Hematopoietic multipotent progenitor cell treated with erythropoietin and hydrocortisone succinate and interleukin-3 and kit ligand, for 17 days (in vitro differentiated cells): ENCODE measurements around the gene ADAMTSL3.

Source experiments
- DNase-seq: peaks from one replicate; pipeline ENCODE4 v3.0.0-alpha.2; 2015; ENCODE audit warnings: low spot score

ADAMTSL3 gene

DNA sequence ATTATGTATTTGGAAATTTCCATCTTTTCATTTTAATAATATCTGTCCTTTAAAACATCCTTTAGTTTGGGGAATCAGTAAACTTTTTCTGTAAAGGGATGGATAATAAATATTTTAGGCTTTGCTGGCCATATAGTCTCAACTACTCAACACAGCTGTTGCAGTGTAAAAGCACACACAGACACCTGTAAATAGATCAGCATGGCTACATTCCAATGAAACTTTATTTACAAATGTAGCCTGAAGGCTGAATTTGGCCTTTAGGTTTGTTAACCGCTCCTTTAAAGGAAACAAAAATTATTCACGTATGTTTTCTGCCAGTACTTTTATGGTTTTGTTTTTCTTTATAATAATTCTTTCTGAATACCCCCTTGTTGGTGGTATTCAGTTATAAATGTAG, 184.8 kb downstream of the ADAMTSL3 start:
- no peak for DNase-seq

DNA sequence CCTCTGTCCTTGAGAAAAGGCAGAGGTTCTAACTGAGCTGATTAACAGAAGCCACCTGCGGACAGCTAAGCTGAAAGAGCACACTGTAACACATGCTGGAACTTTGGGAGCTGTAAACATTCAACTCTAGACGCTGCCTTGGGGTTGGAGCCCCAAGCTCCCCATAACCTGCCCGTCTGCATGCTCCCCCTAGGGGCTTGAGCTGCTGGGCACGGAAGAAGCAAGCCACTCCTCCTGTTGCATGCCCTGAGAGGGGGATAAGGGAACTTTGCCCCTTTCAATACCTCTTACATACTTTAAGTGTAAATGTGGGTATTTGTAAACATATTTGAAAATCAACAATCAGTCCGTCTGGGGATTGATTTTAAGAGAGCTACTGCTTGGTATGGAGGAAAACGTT, 188.4 kb downstream of the ADAMTSL3 start:
- no peak for DNase-seq

DNA sequence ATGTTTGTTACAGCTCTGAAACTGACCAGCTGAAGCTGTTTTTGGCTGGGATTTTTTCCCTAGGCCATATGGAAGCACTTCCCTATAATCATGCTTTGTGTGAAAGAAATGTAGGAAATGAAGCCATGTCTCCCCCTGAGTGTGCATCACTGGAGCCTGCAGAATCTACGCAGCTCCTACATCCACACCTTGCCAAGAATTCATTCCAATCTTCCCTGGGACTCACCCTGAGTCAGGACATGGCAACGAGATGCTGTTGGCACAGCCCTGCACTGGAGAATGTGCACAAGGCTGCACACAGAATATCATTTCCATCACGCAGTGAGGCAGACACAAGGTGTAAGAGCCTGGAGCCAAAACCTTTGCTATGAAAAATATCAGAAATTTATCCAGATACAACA, 189.5 kb downstream of the ADAMTSL3 start:
- no peak for DNase-seq

DNA sequence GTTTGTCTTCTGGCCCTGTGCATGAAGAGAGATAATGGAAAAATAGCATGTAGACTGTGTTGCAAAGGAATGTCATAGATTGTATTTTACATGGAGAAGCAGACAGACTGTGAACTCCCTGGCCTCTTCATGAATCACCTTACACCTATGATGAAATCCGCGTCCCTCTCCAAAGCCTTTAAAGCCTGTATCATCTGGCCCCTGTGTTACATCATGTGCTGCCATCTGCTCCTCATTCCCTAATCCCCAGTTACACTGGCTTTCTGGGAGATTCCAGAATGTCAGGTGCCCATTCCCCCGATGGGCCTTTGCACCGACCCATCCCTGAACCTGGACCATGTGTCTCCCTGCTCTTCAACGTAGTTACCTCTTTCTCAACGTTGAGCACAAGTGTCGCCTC, 190.8 kb downstream of the ADAMTSL3 start:
- no peak for DNase-seq

DNA sequence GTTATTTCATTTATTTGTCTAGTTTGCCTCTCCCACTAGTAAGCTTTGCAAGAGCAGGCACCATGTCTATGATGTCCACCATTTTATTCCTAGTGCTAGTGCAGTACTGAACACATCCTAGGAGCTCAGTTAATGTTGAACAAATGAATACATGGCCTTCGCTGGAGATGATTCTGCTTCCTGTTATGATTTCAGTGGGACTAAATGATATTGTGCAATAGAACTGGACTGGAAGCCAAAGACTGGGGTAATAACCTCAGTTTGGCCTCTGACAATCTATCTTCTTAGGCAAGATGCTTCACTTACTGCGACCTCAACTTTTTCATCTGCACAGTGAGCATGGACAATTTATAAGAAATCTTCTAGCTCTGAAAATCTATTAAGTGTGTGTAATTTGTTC, 191.3 kb downstream of the ADAMTSL3 start:
- DNase-seq = no peak

DNA sequence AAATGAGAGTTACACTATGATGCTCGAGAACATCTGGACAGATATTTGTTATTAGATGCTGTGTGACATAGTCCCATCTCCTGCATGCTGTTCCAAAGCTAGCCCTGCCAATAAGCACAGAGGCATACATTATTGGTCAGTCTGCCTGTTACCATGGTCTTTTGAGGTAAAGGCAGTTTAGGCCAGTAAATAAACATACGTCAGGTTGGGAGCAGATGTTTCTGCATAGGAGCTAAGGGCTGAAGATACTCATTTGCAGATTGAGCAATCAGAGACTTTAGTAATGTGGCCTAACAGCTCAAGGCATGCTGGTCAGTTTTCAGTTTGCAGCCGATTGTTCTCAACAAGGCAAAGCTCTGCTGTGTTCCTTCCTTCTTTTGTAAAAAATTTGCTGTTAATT, 192.9 kb downstream of the ADAMTSL3 start:
- DNase-seq = no peak

DNA sequence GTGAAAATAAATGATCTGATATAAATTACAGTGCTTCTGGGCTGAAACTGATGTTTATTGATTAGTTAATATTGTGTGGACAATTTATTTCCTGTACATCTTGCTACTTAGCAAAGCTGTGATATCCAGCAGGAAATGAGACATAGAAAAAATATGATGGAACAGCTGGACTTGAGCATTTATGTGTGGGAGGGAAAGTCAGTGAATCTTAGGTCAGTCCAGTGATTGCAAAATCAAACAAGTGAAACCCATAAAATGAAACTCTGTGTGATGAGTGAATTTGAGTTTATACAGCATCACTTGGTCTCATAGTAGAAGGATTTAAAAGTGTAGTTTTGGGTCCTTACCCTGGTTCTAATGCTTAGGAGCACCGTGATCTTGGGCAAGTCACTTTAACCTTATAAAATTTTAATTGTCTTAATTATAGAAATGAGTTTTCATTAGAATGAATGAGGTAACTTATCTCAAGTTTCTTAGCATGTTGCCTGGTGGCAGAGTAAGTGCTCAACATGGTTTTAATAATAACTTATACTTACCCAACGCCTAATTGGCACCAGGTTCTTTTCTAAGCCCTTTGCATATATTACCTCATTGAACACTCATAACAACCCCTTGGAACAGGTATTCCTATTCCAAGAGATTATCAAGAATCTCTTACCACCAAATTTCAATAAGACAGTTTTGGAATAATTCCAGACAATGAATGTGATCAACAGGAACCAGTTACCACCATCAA, 194.6 kb downstream of the ADAMTSL3 start:
- no peak for DNase-seq

DNA sequence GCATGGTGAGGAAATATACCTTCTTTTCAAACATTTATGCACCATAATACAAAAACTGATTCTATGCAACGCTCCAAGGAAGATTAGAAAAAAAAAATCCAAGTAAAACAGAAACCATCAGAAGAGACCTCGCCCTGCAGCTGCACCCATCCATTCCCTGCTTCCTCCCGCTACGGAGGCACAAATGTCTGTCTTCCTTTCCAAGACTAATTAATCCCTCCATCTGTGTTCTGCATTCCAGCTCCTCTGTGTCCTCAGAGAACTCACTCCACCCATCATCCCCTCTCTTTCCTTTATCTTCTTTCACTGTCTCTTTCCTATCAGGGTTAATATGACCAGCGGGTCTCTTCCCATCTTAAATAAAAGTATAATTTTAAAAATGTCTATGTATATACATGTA, 196.1 kb downstream of the ADAMTSL3 start:
- no peak for DNase-seq

DNA sequence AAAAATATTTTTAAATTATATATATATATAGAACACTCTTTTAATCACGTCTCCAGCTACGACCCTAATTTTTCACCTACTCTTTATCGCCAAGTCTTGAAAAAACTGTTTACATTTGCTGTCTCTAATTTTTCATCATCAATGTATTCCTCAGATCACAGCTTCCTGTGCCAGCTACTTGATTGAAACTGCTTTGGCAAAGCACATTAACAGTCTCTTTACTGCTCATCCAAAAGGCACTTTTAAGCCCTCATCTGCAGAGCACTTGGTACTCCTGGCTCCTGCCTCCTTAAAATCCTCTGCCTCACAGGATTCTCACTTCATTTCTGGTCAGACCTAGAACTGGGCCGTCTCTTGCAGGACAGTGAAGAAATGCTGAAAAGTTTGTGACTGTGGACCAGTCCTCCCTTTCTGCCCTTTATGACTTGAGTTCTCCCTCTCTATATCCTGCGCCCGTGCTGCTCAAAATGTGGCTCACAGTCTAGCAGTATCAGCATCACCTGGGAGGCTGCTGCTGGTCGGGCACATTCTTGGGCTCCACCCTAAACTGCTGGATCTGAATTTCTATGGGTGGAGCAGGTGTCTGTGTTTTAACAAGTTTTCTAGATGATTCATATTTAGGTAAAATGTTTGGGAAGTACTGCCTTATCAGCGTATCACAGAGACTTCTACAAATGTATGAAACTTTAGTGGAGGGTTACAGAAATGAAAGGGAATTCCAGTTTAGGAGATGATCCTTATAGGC, 196.8 kb downstream of the ADAMTSL3 start:
- no peak for DNase-seq

DNA sequence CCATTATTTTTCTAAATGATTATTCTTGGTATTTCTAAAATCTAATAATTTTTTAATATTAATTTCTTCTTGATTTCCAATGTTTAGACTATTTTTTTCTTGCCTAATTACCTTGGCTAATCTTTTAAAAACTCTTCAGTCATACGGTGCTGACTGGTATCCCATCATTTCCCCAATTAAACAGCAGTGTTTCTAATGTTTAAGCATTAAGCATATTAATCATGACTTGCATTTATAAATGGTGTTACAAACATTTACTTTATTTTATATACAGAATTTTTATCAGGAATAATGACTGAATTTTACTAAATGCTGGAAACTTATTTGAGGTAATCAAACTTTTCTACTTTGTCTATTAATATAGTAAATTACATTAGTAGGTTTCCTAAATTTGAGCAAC, 199.3 kb downstream of the ADAMTSL3 start:
- DNase-seq = no peak

DNA sequence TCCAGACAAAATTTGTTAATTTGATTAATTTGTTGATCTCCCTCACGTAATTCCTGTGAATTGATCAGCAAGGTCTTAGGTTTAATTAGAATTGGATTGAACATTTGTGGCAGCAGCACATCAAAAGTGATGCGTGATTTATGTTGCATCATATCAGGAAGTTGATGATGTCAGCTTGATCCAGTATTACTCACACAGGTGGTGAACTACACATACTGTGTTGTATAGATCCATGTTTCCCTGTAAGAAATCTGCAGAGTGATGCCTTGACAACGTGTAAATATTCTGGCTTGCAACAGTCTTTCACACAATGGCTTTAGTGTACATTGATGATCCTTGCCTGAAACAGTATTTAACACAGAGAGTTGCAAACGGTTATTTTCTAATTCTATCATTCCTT, 200.4 kb downstream of the ADAMTSL3 start:
- DNase-seq = no peak

DNA sequence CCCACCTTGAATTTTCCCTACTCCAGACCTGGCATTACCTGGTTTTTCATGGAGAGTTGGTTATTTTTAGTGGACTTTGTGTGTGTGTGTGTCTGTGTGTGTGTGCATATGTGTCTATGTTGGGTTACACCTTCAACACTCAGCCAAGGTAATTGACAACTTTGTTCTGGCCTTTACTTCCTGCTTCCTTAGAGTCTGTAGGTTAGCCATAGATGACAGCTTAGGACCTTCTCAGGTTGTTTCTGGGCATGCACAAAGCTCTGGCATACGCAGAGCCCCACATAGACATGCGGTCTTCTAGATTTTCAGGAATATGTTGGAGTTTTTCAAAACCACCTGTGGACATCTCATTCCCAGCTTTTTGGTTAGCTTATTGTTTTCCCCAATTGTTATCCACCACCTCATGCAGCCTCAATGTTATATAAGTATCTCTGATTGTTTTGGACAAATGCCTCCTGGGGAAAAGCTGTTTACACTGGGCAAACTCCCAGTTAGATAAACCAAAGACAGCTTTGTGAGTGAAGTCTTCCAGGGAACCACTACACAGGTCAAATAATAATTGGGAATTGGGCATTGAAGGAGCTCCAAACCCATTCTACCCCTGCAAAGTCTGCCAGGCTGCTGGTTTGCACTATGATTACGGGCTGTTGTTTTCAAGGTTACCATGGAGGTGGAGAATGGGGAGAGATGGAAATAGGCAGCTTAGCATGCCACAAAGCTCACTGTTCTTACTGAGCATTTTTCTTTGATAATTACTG, 201.2 kb downstream of the ADAMTSL3 start:
- no peak for DNase-seq

DNA sequence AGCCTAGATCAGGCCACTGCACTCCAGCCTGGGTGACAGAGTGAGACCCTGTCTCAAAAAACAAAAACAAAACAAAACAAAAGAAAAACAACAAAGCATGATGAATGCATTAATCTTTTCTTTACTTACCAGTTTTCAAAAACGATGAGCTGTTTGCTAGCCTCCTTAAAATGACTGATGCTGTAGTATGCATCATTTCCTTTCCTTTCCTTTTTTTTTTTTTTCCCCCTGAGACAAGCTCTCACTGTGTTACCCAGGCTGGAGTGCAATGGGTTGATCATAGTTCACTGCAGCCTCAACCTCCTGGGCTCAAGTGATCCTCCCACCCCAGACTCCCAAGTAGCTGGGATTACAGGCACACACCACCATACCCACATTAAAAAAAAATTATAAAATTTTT, 202.0 kb downstream of the ADAMTSL3 start:
- no peak for DNase-seq

DNA sequence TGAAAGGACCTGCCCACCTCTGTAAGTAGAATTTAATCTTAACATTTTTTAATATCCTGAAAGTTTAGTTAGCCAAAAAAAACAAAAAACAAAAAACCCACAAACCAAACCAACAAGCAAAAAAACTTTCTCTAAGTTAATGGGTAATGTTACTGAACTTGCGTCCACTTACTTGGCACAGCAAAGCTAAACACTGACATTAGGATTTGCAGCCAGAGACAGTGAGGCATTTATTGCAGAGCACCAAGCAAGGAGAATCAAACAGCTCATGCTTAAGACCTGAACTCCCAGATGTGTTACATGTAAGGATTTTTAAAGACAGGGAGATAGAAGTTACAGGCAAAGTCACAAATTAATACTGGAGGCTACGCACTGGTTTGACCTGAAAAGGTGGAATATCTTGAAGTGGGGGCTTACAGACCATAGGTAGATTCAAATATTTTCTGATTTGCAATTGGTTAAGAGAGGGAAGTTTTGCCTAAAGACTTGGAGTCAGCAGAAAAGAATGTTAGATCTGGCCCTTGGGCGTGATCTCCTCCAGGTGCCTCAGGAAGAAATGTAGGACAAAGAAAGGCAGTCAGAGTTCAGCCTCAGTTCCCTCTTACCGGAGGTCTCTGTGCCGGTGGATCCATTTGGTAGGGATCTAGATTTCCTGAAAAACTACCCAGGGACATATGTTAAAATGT, 205.0 kb downstream of the ADAMTSL3 start:
- DNase-seq = no peak

DNA sequence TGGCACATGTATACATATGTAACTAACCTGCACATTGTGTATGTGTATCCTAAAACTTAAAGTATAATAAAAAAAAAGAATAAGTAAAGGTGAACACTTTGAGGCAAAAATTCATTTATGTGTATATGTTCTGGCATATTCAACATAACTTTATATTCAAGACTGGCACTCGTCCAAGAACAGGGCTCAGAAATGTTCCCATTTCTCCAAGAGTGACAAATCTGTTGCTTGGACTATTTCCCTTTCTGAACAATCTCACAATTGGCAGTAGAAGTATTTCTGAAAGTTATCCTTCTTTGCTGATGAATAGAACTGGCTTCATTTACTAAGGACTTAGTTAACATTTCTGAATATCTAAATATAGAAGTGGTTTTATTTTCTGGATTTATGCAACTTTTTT, 212.8 kb downstream of the ADAMTSL3 start:
- DNase-seq = no peak

DNA sequence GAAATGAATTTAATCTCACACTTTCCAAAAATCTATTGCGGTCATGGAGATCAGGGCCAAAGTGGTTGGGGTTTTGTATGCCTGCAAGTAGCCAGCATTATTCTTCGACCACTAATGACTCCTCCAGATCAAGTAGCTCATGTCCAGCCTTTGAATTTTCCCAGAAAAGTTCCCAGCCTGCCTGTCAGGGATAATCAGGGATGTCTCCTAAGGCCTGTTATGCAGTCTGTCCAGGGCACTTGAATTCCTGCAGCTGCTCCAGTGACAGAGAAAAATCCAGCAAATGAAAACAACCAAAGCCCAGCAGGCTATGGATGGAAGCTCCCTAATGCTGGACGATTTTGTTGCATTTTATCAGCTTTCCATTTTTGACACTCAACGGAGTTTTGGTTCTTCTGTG, 215.4 kb downstream of the ADAMTSL3 start:
- DNase-seq = no peak

DNA sequence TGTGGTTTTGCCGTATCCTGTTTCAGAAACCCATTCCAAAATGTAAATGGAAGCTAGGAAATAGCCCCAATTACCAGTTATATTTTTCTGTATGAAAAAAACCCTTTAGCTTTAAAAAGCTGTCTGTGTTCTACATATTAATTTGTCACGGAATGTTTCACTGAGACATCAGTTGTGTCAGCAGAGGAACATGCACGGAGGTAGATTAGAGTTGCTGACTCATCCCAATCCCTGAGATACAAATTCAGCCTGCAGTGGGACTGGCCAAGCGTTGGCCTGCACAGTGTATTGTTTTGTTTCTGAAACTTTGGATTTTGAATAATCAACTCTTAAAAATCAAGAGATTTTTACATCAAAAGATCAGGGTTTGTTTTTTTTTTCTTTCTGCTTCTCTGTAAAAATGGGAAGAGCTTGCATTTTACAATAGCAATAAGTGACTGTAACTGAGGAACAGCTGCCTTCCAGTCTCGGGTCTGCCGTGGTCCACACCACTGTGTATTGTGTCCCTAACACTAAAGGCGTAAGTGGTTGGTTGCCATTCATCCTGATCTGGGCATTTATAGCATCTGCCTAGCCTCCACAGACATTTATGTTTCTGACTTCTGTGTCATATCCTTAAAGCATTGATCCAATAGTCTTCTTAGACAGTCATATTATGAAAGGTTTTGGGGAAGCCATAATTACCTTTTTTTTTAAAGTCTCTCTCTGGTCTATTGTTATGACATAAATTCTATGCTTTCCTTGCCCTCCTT, 218.1 kb downstream of the ADAMTSL3 start:
- DNase-seq = no peak

DNA sequence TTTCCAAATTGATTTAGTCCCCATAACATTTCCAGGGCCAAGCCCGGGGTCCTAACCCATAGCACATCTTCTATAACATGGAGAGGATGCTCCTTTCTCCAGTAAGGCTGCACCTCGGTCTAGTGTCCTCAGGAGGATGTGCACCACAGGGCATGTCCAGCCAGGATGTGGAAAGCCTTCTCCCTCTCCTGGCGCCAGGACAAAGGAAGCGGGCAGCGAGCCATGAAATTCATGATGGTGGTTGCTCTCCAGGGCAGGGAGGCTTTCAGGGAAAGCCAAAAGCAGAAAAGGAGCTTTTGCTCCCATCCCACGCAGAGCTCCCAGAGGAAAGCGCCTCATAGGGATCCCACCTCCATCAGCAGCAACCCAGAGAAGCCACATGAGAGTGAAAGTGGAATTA, 220.0 kb downstream of the ADAMTSL3 start:
- no peak for DNase-seq

DNA sequence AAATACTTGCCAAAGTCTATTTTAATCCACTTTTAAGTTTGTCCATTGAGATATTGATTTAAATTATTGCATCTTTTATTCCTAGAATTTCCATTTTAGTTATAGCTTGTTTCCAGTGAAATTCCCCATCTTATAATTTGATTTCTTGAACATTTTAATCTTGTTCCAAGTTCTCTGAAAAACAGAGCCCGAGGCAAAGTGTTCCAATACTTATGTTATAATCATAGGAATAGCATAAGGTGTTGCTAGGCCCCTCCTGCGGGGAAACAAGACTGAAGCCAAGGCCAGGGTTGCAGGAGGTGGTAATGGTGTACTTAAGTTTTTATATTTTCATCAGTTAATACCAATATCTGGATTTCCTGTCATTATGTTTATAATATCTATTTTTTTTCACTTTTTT, 226.6 kb downstream of the ADAMTSL3 start:
- no peak for DNase-seq

DNA sequence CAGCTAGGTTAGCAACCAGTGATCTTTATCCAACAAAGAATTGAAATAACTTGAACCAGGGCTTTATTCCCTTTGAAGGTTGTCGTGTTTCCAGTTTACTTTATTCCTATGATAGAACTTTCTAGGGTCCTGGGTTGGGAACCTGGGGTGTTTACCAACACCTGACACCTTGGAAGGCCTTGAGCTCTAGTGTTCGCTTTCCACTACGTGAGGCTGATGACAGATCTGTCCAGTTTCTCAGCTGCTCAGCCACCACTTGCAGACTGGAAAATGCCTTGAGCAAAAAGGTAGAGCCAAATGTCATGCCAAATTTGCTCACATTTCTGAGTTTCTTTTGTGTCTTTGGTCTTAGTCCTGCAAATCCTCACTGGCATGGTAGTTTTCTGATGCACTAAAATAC, 227.2 kb downstream of the ADAMTSL3 start:
- DNase-seq = no peak

DNA sequence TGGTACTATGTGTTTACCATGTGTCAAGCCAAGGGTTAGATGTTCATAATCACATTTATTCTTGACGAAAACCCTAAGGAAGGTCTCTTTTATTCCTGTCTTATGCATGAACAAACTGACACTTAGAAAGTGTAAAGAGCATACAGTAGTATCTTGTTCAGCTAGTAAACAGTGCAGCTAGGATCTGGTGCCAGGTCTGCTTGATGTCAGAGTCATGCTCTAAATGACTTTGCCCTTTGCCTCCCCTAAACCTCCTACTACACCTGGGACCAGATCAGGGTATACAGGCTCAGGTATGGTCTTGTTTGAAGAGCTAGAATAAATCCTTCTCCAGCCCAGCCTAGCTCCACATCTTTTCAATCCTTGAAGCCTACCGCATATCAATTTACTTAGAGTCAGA, 232.4 kb downstream of the ADAMTSL3 start:
- no peak for DNase-seq

DNA sequence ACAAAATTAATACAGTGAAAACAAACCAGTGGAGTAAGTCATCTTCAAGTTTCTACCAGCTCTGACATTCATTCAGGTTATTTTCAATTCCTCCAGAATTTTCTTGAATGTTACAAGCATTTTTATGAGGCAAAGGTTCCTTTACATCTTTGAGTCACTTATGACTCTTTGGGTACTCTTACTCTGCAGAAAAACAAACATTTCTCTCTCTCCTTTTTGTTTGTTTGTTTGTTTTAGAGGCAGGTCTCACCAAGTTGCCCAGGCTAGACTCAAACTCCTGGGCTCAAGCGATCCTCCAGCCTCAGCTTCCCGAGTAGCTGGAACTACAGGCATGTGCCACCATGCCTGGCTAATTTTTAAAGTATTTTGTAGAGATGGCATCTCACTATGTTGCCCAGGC, 233.5 kb downstream of the ADAMTSL3 start:
- no peak for DNase-seq
